ENCODE data around the gene EXOSC2.

DNA sequence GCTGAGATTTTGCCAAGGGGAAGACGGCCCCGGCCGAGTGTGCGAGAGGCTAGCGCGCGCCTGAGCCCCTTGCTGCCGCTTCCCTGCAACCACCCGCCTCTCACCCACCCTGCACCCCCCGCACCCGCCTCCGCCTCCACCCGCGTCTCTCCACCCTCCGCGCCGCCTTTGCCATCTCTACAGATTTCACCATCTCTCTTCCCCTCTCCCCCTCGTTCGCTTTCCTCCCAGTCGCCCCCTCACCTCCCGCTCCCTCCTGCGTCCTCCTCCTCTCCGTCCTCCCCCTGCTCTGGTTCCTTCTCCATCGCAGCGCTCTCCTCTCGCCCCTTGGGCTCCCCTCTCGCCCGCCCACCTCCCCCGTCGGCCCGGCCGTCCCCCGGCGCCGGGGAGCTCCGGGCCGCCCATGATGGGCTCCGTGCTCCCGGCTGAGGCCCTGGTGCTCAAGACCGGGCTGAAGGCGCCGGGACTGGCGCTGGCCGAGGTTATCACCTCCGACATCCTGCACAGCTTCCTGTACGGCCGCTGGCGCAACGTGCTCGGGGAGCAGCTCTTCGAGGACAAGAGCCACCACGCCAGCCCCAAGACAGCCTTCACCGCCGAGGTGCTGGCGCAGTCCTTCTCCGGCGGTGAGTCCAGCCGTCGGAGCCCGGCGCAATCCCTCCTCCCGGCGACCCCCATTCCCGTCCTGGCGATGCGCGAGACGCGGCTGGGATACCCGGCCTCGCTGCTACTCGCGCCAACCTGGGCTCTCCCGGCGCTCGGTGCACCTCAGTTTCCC lies 29.1 kb upstream of the EXOSC2 start, which contains the start of gene PRDM12:
- TF ChIP-seq CTCF (IDR thresholded peaks at IDR 0.05) (no peak), POLR2A (IDR thresholded peaks at IDR 0.05) (no peak)

Data from uterus (tissue), 2 donors.